NCI-H1092 treated with DMSO at 0.1 percent for 48 hours (cell line): ENCODE results near the gene EXOC6B.

ENCODE experiments used
- DNase-seq: peaks from one replicate; lab custom pipeline; 2025; lab: John Stamatoyannopoulos, UW

Gene EXOC6B

DNA sequence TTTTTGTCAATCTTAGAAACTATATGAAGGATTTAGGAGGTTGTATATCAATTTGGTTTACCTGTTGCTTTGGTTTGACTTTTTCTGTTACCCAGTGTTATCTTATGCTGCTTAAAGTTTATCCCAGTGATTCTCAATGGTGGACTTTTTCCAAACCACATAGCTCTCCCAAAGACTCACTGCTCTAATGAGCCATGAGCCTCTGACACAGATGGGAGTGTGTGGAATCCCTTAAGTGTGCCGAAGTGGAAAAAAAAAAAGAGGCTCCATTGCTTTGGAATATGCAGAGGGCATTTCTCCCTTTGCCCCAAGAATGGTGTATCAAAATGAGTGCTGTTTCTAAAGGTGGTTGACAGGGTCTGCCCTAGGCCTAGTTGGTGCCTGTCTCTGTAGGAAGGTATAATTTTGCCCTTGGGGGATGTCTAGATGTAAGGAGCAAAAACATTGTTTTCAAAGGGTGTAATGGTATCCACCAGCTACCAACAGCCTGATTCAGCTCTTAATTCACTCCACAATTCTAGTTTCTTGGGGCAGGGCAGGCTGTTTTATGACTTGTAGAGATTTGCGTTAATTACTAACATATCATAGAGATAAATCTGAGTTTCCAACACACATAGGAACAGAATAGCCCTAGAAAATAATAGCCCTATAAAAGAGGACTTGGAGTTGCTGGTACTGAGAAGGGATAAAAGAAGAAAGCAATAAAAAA, 613.9 kb downstream of the EXOC6B start:
- DNase-seq = no peak

DNA sequence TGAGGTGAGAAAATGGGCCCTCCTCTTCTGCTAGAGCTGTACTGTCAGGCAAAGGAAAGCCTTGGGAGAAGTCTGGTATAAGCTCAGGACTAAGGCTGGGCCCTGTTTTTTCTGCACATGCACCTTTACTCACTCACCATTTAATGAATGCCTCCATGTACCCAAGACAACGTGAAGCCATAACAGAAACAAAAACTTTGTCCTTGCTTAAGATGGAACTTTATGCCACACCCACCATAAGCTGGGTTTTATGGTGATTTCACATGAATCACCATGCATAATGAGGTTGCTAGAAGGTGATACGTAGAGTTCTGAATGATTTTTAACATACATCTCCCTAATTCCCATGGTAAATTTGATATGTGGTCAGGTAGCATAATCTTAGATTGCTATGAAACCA, 614.5 kb downstream of the EXOC6B start:
- no peak for DNase-seq

DNA sequence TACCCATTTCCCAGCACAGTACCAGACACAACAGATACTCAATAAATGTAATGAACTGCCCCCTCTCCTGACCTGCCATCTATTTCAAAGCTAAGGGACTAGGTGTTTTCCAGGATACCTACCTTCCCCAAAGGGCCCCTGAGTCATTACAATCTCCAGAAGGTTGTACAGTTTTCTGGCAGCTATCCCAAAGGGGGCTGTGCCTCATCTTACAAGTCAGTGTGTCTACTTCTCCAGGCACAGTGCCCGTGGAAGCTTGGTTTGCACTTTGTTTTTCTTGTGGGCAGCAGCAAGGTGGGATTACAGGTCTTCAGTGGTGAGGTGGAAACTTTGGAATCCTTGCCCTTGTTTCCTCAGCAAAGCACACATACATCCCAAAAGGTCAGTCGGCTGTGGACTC, 615.4 kb downstream of the EXOC6B start:
- no peak for DNase-seq

DNA sequence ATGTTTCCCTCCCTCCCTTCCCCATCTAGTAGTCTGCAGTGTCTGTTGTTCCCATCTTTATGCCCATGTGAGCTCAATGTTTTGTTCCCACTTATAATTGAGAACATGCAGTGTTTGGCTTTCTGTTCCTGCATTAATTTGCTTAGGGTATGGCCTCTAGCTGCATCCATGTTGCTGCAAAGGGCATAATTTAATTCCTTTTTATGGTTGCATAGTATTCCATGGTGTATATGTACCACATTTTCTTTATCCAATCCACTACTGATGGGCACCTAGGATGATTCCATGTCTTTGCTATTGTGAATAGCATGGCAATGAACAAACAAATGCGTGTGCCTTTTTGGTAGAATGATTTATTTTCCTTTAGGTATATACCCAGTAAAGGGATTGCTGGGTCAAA, 617.6 kb downstream of the EXOC6B start:
- DNase-seq = no peak

DNA sequence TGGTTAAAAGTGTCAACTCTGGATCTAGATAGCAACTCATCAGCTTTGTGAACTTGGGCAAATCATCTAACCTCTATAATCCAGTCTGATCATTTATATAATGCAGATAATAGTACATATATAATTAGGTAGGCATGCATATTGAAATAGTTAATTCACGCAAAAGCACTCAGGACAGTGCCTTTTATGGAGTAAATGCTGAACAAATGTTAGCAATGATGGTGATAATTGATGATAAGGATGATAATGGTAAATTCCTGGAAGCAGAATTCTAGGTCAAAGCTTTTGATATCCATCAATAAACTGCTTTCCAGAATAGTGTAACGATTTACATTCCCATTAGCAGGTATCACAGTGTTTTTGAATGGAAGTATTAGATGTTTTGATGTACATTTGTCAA, 618.5 kb downstream of the EXOC6B start:
- DNase-seq = no peak

DNA sequence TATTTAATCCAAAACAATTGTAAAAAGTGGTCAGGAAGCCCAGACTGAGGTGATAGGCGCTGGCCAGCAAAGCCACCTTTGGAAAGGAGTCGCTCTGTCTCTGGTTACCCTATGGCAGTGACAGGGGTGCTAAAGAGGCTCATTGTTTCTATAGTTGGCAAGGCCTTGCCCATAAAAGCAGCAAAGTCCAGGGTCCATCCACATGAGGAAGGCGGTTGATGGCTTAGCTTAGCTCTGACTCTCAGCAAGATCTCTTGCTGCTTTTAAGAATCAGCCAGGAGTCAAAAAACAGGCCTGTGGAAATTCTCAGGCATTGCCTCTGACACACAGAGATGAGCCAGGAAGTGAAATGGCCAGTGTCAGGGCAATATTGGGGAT, 620.3 kb downstream of the EXOC6B start:
- DNase-seq = no peak

DNA sequence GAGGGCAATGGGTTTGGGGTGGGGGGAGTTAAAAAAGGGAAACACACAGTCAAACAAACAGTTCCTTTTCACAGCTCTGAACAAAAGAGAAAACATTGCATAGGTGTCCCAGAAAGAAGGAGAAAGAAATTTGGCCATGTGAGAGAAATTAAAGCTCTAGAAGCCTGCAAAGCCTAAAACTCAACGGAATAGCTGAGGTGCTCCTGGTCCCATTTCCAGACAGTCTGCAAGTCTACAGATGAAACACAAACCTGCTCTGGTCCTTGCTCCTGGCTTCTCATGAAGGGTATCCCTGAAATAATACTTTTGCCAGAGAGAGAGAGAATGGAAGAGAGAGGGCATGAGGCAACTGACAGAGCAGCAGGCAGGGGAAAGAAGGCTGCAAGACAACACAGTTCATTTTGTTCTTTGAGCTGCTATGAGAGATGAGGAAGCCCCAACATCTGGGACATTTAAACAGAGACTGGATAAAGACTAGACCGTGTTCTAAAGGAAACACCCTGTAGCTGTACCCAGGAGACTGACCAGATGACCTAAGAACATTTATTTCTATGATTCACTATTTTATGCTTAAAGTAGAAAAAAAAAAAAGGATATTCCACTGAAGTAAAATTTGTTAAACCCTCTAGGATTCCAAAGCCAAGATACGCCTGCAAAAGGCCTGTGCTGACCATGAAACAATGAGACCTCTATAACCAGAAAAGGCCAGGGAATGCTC, 620.9 kb downstream of the EXOC6B start:
- no peak for DNase-seq

DNA sequence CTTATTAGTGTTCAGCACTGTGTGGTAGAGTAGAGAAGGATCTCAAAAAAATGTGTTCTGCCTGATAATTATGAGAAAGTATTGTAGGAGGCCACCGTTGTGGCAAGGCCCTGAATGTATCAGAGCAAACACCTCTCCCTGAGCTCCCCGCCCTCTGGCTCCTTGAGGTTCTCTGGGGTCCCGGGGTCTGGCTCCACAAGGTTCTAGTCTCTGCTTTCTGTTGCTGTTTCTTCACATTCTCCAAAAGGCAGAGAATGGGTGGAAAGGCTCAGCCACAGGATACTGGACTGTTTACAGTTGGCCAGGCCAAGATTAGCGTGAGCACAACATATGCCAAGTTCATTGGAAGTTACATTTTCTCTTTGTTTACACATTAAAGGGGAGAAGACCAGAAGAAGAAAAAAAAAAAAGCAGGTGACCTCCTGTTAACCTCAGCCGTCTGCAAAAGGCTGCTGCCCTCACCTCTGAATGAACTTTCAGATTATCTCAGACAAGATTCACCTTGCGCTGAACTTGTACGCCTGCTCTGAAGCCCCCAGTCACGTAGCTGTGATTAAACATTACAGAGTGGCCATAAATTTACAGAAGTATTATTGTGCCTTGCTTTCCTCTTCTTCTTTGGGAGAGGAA, 621.6 kb downstream of the EXOC6B start:
- no peak for DNase-seq

DNA sequence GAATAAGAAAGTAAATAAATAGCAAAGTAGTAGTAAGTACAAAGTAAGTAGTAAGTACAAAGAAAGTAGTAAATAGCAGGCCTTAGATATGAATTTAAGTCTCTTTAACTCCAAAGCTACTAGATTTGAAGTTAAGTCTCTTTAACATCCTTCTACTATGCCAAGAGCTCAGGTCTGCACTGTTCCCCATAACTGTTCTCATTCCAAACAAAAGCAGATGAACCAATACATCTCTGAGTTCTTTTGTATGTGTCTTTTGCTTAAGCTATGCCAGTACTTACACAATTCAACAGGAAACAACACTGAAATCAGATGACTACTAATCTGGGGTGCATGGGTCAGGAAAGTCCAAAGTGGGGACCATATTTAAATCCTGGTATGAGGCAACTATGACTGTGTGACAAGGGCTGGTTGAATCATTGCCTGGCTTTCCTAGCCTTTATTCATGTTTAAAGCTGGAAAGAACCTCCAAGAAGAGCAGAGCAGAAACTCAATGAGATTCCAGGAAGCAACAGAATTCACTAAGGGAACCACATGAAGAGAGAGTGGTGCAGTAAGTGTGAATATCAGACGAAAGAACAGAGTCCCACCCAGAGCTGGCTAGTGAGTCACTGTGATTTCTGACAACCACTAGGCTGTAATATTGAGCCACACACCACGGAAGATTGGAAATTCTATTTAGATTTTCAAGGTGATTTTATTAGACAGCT, 627.1 kb downstream of the EXOC6B start:
- DNase-seq = no peak

DNA sequence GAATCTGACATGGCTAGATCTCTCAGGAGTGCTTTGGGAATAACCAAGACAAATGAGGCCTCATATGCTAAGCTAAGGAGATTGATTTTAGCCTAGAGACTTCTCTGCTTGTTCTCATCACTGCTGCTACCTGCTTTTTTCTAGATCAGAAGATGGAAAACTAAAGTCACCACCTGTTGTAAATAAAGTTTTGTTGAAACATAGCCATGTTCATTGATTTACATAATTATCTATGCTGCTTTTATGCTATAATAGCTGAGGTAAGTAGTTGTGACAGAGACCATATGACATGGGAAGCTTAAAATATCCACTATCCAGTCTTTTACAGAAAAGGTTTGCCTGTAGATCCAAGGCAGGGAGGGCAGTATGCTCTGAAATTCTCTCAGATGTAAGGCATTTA, 632.1 kb downstream of the EXOC6B start:
- DNase-seq = no peak

DNA sequence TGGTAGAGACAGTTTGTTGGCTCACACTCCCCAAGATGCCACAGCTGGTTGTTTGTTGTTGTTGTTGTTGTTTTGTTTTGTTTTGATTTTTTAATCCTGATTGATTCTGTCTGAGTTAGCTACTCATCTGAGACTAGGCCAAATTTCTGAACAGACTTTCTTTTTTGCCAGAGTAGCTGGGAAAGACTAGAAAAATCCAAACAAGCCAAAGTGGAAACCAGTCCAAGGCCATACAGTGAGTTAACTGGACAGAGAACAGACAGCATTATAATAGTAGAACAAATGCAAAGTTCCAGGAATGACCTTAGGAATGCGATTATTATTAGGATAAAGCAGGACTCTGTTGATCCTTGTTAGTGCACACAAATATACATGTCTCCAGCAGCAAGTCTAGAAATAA, 634.4 kb downstream of the EXOC6B start:
- no peak for DNase-seq

DNA sequence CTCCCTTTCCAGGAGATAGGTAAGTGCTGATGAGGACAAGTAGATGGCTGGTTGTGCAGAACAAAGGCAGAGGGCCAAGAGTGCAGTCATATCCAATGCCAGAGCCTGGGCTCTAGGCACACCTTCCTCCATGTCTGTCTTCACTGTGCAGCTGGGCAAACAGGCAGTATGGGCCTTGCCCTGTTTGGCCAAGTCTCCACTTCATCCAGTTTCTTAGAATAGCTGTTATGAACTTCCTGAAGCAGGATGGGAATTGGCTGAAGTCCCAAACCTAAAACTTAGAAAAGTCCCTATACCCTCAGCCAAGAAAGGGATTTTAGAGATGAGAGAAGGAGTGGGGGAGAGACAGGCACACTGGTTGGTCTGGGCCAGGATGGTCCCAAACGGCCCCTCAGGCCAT, 640.6 kb downstream of the EXOC6B start:
- DNase-seq = no peak

DNA sequence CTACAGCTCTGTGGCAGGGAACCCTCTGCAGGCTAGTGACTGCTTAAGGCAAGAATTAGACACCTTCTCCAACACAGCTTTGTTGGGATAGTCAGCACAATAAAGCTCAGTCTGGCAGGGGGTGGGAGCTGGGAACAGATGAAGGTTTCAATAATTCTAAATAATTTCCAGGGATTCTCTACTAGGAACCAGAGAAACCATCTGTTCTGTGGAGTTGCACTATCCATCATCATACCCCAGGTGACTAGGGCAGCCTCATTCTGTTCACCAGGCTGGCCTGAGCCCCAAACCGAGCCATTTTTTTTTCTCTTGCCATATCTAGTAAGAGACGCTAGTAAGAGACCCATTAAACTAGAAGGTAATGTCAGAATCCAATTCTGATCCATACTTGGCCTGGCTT, 642.4 kb downstream of the EXOC6B start:
- no peak for DNase-seq

DNA sequence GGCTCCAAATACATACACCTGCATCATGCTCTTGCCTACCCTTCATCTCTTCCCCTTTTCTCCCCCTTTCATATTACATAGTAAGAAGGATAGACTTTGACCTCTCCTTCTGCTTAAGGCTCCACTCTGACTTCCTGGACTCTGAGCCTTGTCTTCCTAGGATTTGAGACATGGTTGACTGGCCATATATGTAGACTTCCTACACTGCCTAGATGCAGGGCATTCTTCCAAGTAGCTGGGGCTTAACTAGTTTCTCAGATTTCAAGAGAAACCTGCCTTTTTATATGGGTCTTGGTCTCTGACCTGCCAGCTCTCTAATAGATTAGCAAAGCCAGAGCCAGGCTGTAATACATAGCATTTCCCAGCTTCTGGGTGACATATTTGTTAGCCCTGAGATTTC, 642.8 kb downstream of the EXOC6B start:
- no peak for DNase-seq

DNA sequence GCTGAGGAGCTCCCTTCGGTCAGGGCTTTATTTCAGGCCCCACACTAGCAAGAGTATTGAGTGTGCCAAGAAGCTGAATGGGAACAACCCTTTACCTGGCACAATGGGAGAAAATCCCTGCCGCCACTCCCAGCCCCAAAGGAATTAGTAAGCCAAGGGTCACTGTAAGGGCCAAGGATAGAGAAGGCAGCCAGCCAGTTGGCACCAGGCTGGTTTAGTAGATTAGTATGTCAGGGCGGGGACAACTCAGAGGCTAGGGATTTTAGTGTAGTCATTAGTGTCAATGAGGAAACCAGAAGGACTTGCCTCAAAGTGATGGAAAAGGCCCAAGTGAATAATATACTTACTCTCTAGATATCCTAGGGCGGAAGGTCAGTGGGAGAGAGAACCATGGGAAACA, 643.3 kb downstream of the EXOC6B start:
- DNase-seq = no peak

DNA sequence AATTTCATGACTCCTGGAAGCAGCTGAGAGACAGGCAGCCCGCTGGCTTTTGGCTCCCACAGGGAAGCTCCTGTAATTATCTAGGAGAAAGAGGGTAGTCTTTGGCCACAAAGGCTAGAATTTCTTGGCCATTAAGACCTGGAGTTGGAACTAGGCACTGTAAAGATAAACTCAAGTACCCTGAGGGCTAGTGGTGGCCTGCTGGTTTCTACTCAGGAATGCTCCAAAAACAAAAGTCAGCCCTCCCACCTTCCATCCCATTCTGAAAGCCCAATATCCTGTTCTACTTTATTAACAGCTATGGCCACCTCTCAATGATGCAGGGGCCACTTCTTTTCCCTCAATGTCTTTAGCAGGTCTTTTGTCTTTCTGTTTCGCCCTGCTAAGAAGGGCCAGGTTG, 644.2 kb downstream of the EXOC6B start:
- no peak for DNase-seq

DNA sequence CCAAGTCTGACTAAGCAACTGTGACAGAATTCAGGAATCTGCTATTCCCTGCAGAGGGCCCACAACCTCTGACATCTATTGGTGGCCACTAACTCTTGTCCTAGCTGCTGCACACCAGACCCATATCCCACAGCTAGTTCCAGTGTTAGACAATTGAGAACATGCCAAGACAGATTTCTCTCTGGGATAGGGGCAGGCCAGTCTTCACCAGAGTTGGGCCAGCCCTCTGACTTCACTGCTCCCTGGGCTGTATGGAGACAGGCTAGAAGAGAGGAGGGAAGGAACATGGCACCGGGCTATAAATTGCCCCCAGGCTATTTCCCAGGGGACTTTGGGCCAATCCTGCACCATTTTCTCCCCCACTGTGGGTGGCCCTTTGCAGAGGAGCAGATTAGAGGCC, 645.5 kb downstream of the EXOC6B start:
- DNase-seq = no peak

DNA sequence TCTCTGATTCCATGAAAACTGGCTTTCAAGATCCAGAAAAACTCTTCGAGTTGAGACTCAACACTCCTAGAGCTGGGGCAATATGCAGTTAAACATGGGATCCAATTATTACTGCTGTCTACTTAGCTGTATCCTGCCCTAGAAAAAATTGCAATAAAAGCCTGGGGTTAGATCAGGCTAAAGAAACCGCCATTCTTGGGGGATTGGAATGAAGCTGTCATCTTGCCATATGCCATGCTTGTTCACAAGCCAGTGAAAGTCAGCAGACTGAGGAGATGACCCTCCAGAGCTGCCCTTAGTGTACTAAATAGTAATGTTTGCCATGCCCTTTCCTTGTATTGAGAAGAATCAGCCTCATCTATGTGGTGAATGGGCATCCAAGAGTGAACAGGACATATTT, 647.3 kb downstream of the EXOC6B start:
- DNase-seq = no peak

DNA sequence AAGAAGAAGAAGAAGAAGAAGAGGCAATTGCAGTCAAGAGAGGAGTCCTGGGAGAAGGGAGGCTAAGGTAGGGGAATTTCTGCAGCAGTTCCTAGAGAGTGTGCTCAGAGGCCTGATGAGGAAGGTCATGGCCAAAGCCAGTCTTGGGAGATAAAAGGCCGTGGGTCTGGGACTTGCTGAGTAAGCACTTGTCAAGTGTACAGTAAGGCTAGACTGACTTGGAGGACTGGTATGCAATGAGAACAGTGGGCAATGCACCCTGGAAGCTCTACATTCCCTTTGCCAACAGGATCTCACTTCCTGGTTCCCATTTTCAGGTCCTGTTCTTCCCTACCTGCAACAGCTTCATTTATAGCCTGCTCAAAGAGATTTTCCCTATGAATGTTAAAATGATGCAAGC, 649.6 kb downstream of the EXOC6B start:
- DNase-seq = no peak

DNA sequence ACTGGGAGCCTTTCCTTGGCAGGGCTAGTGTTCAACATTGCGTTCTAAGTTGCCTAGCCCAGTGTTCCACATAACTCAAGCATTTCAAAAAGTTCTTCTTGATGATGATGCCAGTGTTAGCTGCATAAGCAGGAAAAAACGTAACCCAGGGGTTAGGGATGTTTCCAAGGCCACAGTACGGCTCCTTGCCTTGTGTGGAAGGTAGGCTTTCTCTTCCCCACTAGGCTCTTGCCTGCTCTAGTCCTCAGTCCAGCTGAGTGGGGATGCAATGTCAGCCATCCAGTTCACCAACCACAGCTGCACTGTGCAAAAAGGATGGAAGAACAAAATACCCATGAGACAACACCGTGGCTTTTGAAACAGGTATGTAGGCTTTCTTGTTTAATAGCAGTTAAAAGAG, 650.2 kb downstream of the EXOC6B start:
- DNase-seq = no peak

DNA sequence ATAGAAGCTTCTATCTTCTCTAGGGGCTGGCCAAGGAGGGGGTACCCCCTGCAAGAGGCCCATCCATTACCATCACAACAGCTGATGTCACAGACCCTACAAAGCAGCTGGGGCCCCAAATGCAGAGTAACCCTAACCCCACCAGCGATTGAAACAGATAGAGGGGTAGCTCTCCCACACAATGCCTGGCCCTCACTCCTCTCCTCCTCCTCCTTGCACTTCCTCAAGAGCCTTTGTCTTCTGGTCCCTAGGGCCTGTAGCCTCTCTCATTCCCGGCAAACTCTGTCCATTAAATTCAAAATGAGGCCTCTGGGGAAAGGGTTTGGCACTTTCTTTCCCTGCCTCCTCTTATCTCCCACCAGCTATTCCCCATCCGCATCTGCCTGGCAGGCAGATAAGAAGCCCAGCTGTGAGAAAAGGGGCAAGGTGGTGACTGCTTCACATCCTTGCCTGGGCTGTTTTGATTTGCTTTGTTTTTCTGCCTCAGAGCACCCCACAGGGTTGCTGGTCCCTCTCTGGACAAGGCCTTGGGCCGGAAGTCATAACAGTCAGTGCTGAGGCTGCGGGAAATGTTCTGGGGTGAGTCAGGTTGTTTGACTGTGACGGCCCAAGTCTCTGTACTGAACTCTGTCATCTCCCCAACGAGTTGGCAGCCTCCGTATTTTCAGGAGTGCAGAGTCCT, 652.1 kb downstream of the EXOC6B start:
- no peak for DNase-seq

DNA sequence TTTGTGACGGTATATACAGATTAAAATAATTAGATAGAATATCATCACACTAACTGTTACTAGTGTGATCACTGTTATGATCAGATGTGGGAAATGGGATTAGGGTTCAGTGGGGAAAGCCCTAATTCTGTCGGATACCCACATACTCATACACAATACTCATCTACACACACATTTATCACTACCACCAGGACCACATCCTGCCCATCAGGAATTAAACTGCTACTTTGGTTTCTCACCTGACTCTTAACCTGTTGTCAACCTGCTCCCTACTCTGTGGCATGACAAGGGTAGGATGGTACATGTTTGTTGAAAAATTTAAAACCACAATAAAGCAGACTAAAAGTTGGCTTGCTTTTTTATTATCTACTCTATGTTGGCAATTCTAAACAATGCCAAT, 653.4 kb downstream of the EXOC6B start:
- no peak for DNase-seq
